ENCODE results near the gene PRUNE2. TPM values are rescaled to one million over a fixed set of nuclear protein-coding genes. Genes with fewer than 3 reads are reported as not detected.

Gene PRUNE2
- polyA plus RNA-seq, 6 donors from 2014 or later: 0.12 to 0.65 (median 0.23) TPM; not detected in 1

DNA sequence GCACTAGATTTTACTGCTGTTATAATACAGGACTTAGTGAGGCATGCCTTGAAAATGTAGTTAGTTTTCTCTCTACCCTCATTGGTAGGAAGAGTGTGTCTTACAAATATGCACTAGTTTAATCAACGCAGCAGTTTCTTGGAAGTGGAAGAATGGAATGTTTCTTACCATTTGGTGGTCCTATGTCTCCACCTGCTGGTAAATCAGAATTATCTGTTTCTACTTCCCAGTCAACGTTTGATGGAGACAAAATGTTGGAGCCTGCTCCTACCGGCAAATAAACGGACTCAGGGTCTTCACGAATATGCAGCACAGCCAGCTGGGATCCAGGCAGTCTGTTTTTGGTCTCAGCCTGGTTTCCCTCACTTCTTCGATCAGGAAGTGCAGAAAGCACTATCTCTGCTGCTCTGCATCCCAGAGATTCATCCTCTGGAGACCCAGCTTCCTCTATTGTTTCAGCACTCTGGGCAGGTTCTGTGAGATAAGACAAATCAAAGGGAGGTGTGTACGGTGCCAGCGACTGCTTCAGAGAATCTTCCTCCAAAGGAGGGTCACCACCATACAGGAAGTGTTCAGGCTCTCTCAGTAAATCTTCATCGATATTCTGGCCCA is 201.2 kb downstream of the PRUNE2 start:
- no peaks in the 10 kb centered on the region for H3K9me3 Mint-ChIP-seq
- H3K27me3 Mint-ChIP-seq: peaks cover 25 to 40% (median 38%) of the 10 kb centered on the region in 3 donors
- peak in 1 of 2 donors; percentile 27 for ATAC-seq (ENCODE audit: low read depth in 2 of 2)
- no peak overlapping the region for H3K4me3 Mint-ChIP-seq
- H3K27ac Mint-ChIP-seq: peak overlapping the region in 1 of 6 donors; percentile 28
- peak; percentile 45 for DNase-seq
- H3K36me3 Mint-ChIP-seq: no peaks in the 10 kb centered on the region
- peaks cover 0 to 8% (median 4%) of the 10 kb centered on the region in 3 donors for H3K4me1 Mint-ChIP-seq

DNA sequence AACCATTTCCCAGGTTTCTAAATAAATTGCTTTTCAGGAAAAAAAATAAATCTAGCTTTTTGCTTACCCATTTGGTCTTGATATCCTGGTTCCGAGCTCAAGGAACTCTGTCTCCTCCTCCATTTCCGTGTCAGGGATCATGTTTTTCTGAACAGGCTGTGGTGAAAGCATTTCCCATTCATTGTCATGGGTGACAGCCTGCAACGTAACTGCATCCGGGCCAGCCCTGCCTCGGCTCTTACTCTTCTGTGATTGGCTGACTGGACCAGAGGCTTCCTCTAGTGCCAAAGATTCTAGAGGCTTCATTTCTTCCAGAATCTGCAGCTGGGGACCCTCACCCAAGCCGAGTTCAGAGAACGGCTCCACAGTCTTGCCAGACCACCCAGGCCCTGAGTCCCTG is 202.6 kb downstream of the PRUNE2 start:
- H3K27me3 Mint-ChIP-seq: peaks cover 18 to 31% (median 30%) of the 10 kb centered on the region in 3 donors
- DNase-seq (no peak), ATAC-seq (ENCODE audit: low read depth in 2 of 2) (no peak)
- no peaks in the 10 kb centered on the region for H3K9me3 Mint-ChIP-seq
- H3K36me3 Mint-ChIP-seq: no peaks in the 10 kb centered on the region
- peak overlapping the region in 1 of 8 donors; percentile 63 for H3K4me3 Mint-ChIP-seq
- peak overlapping the region in 1 of 6 donors; percentile 65 for H3K27ac Mint-ChIP-seq
- peaks cover 0 to 8% (median 4%) of the 10 kb centered on the region in 3 donors for H3K4me1 Mint-ChIP-seq

DNA sequence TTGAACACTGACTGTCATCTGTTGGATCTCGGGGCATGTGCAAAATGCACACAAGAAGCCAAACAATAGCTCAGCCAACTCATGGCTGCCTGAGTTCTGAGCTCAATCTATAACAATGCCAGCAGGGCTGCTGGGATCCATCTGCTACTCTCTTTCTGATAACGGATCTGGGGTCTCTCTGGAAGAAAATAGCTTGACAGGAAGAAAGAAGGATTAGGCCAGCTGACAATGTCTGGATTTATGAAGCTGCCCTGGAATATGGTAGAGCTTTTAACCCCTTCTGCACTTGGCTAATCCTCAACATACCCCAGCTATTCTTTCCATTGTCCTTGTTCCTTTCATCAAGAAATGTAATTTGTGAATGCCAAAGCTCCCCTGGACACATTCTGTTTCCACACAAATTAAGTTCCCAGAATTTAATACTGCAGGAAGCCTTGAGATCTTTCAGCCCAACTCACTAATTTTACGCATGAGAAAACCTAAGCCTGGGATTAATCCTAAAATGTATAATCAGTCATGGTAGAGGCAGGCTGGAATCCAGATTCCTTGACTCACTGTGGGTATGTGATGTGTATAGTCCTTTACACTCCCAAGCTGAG is 204.4 kb downstream of the PRUNE2 start:
- DNase-seq: no peak
- Mint-ChIP-seq H3K4me1 (peaks cover 0 to 8% (median 4%) of the 10 kb centered on the region in 3 donors), H3K36me3 (no peaks in the 10 kb centered on the region), H3K27me3 (peaks cover 21 to 35% (median 29%) of the 10 kb centered on the region in 3 donors), H3K4me3 (no peak overlapping the region), H3K27ac (no peak overlapping the region), H3K9me3 (no peaks in the 10 kb centered on the region)
- ATAC-seq (ENCODE audit: low read depth in 2 of 2): no peak

DNA sequence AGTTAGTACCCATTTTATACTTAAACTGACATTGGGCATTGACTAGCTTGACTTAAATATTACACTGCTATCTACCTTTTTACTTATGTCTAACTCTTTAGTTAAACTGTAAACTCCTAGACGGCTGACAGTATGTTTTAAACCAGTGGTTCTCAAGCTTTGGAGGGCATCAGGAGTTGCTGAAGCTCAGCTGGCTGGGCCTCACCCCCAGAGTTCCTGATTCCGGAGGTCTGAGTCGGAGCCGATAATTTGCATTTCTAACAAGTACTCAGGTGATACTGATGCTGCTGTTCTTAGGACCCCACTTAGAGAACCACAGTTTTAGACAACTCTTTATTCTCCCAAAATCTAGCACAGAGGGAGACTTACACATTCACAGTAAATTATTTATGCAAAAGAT is 205.0 kb downstream of the PRUNE2 start:
- Mint-ChIP-seq H3K4me1 (peaks cover 0 to 8% (median 4%) of the 10 kb centered on the region in 3 donors), H3K36me3 (no peaks in the 10 kb centered on the region), H3K4me3 (no peak overlapping the region), H3K27ac (peak overlapping the region in 1 of 6 donors; percentile 23), H3K27me3 (peaks cover 15 to 35% (median 35%) of the 10 kb centered on the region in 3 donors), H3K9me3 (no peaks in the 10 kb centered on the region)
- DNase-seq (no peak), ATAC-seq (ENCODE audit: low read depth in 2 of 2) (no peak)

DNA sequence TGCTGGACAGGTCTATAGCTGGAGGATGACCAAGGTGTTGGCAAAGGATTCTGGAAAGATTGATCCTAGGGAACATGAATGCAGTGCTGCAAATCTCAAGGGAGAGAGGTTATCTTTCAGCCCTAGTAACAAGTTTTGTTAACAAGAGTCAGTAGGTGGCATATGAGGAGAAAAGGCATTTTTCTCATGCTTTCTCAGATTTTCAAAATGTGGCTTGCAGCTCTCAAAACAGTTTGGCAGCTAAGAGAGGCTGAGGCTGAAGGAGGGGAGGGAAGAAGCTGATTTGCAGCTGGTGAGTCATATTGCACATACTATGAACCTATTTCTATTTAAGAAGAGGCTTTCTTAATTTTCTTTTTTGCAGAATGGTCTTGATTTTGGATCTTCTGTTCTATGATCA is 205.9 kb downstream of the PRUNE2 start:
- Mint-ChIP-seq H3K27ac (no peak overlapping the region), H3K4me3 (no peak overlapping the region), H3K36me3 (no peaks in the 10 kb centered on the region), H3K4me1 (peaks cover 0 to 5% (median 4%) of the 10 kb centered on the region in 3 donors), H3K9me3 (peaks cover 0 to 1% (median 0%) of the 10 kb centered on the region in 7 donors), H3K27me3 (peaks cover 20 to 42% (median 38%) of the 10 kb centered on the region in 3 donors)
- no peak for DNase-seq
- ATAC-seq (ENCODE audit: low read depth in 2 of 2): no peak

DNA sequence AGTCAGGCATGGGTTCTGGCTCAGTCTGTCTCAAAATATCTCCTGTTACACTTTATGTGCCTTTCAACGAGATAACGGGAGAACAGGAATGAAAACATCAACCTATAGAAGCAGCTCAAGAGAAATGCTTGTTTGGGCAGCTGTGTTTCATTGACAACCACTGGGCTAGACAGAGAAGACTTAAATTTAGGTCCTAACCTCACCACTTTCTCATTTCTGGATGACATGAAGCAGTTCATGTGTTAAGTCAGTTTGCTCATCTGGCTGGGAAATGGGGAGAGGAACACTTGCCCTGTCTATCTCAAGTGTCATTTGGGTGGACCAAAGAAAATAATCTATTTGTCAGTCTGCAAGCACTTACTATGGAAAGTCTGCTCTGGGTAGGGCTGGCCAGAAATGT is 208.4 kb downstream of the PRUNE2 start:
- no peak overlapping the region for H3K4me3 Mint-ChIP-seq

DNA sequence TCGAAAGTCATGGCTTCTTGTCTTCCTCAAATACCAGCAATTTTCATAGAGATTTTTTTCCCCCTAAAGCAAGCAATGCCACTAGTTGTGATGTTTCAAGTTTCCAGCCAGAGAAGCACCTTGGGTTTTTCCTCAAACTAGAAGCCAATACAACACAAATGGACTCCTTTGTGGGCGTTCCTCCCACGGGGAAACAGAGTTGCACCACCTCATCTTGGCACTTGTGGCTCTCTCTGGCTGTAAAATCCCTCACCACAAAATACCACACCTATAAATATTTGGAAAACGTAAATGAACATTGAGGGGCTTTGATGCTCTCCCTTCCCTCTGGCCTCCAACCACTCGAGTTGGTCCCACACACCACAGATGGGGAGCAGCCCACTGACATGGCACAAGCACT is 208.8 kb downstream of the PRUNE2 start:
- H3K27me3 Mint-ChIP-seq: peaks cover 19 to 40% (median 22%) of the 10 kb centered on the region in 3 donors
- DNase-seq (no peak), ATAC-seq (ENCODE audit: low read depth in 2 of 2) (no peak)
- H3K36me3 Mint-ChIP-seq: no peaks in the 10 kb centered on the region
- H3K4me1 Mint-ChIP-seq: peaks cover 1 to 3% (median 2%) of the 10 kb centered on the region in 3 donors
- H3K4me3 Mint-ChIP-seq: no peak overlapping the region
- H3K27ac Mint-ChIP-seq: no peak overlapping the region
- peaks cover 0 to 1% (median 0%) of the 10 kb centered on the region in 7 donors for H3K9me3 Mint-ChIP-seq

More for the DNA sequence above, 208.4 kb downstream of the PRUNE2 start:
- no peak for ATAC-seq (ENCODE audit: low read depth in 2 of 2)
- no peak overlapping the region for H3K27ac Mint-ChIP-seq
- DNase-seq: no peak
- H3K36me3 Mint-ChIP-seq: no peaks in the 10 kb centered on the region
- no peaks in the 10 kb centered on the region for H3K4me1 Mint-ChIP-seq
- peaks cover 15 to 35% (median 22%) of the 10 kb centered on the region in 3 donors for H3K27me3 Mint-ChIP-seq
- peaks cover 0 to 1% (median 0%) of the 10 kb centered on the region in 7 donors for H3K9me3 Mint-ChIP-seq

DNA sequence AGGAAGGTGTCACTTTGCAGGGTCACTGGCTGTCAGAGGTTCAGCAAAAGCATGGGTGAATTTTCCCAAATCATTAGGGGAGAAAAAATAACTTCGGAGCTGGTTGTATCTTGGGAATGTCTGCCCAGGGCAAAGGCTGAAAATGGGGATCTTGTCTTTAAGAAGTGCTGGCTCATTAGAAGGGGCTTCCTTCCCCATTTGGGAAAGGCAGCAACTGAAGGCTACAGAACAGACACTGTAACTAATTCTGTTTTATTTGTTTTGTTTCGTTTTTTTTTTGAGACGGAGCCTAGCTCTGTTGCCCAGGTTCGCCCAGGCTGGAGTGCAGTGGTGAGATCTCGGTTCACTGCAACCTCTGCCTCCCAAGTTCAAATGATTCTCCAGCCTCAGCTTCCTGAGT is 212.0 kb downstream of the PRUNE2 start:
- Mint-ChIP-seq H3K4me3 (no peak overlapping the region), H3K27ac (no peak overlapping the region), H3K36me3 (no peaks in the 10 kb centered on the region), H3K27me3 (peaks cover 29 to 53% (median 29%) of the 10 kb centered on the region in 3 donors), H3K9me3 (peaks cover 0 to 1% (median 0%) of the 10 kb centered on the region in 7 donors), H3K4me1 (peaks cover 7 to 9% (median 9%) of the 10 kb centered on the region in 3 donors)
- DNase-seq: no peak
- no peak for ATAC-seq (ENCODE audit: low read depth in 2 of 2)

DNA sequence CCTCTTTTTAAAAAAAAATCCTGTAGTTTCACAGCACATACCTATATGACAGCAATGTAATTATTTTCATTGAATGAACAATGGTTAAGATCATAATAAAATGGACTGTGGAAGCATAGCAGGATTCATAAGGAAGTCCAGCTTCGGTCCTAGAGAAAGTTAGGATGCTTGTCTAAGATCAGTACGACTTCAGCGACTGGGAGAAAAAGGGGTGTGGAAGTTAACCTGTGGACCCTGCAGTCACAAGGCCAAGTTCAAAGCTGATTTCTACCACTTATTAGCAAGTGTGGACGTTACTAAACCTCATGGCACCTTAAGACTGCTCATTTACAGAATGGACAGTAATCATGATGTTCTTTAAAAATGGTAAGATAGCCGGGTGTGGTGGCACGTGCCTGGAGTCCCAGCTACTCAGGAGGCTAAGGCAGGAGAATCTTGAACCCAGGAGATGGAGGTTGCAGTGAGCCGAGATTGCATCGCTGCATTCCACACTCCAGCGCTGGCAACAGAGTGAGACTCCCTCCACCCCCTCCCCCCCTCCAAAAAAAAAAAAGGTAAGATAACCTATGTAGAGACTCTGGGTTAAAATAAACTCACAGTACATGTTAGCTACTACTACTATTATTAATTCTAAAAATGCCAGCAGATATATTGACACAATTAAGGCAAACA is 213.3 kb downstream of the PRUNE2 start:
- H3K9me3 Mint-ChIP-seq: peaks cover 0 to 1% (median 0%) of the 10 kb centered on the region in 7 donors
- peak overlapping the region in 4 of 8 donors; percentile 60 to 86 (median 74) for H3K4me3 Mint-ChIP-seq
- DNase-seq (no peak), ATAC-seq (ENCODE audit: low read depth in 2 of 2) (no peak)
- H3K36me3 Mint-ChIP-seq: no peaks in the 10 kb centered on the region
- peaks cover 19 to 47% (median 33%) of the 10 kb centered on the region in 3 donors for H3K27me3 Mint-ChIP-seq
- no peak overlapping the region for H3K27ac Mint-ChIP-seq
- peaks cover 7 to 9% (median 9%) of the 10 kb centered on the region in 3 donors for H3K4me1 Mint-ChIP-seq

DNA sequence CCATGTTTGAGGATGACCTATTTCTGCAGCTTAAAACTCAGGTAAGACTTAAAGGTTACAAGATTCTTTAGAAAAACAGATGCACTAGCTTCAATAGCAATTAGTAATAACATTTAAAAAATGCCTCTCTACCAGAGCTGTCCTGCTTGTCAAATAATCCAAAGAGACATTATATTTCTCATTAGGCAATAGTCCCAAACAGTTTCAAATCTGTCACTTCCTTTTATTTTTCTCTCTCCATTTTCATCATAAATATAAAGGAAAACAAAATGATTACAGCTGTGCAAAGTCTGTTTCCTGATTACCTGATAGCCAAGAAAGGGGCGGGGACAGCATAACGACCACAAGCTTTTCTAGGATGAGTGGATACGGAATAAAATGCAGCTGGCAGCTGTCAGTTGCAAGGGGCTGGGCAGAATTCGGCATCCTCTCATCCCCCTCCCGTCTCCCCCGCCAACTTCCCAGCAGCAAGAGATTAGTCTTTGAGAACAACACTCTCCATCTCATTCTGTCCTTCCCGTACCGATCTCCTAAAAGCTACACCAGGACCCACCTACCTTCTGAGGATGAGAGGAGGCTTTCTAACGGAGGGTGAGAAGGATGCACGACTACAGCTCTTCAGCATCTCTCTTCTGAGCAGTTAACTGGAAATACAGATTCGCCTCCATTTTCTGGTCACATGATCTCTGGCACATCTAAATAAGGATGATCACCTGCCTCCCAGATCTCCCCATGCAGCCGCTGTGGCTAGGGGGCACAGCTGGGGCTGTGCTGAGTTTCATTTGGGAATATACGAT is 214.2 kb downstream of the PRUNE2 start:
- peak overlapping the region; percentile 15 to 86 (median 74) for H3K4me3 Mint-ChIP-seq
- ATAC-seq (ENCODE audit: low read depth in 2 of 2): peak in 1 of 2 donors; percentile 21
- DNase-seq: no peak
- H3K27ac Mint-ChIP-seq: no peak overlapping the region
- H3K9me3 Mint-ChIP-seq: peaks cover 0 to 1% (median 0%) of the 10 kb centered on the region in 7 donors
- peaks cover 7 to 9% (median 9%) of the 10 kb centered on the region in 3 donors for H3K4me1 Mint-ChIP-seq
- H3K36me3 Mint-ChIP-seq: no peaks in the 10 kb centered on the region
- H3K27me3 Mint-ChIP-seq: peaks cover 18 to 40% (median 35%) of the 10 kb centered on the region in 3 donors

DNA sequence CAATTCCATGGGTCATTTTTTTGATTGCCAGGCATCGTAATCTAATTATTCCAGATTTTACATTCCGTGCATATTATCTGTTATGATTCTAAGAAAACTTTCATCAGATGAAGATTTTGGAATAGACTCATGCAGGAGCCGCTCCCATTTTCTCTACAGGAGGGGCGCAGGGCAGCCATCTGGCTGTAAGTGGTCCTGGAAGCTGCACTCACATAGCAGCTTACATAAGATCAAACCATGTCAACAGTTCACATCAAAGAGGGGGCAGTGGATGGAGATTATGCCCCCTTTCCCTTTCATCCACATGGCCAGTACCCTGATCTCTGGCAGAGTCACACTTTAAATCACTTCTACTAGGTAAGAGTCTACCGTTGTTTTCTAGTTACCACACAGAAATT is 214.9 kb downstream of the PRUNE2 start:
- Mint-ChIP-seq H3K36me3 (no peaks in the 10 kb centered on the region), H3K27me3 (peaks cover 18 to 35% (median 32%) of the 10 kb centered on the region in 3 donors), H3K4me1 (peaks cover 7 to 9% (median 9%) of the 10 kb centered on the region in 3 donors), H3K4me3 (no peak overlapping the region), H3K9me3 (peaks cover 0 to 1% (median 0%) of the 10 kb centered on the region in 7 donors), H3K27ac (no peak overlapping the region)
- no peak for ATAC-seq (ENCODE audit: low read depth in 2 of 2)
- no peak for DNase-seq

DNA sequence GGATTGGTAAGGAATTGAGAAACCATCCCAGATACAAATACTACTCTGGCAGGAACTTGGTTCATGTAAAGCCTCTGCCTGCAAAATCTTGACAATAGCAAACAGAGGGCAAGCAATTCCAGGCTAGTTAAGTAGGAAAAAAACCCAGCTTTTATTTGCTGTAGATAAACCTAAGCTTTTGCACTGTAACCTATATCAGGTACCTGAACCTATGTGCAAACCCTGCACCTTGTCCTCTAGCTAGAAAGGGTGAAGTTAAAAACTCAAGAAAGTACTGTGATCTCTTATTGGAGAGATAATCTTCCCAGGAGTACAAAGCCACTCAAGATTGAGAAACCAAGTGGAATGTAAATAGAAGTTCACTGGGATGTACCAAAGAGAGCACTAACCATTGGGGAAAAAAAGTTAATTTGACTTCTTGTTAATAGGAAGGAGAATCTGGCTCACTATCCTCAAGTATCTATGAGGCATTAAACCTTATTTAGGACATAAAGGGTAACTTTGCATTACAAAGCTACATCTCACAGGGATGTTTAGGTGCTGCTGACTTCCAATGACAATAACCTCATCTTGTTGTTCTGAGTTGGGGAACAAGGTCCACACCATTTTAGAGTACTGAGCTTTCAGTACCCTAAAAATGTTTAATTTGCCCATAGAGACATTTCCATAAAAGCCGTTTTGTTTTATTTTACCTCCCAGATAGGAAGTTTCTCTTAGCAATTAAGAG is 215.5 kb downstream of the PRUNE2 start:
- H3K4me3 Mint-ChIP-seq: no peak overlapping the region
- H3K4me1 Mint-ChIP-seq: peaks cover 7 to 9% (median 9%) of the 10 kb centered on the region in 3 donors
- H3K36me3 Mint-ChIP-seq: no peaks in the 10 kb centered on the region
- H3K9me3 Mint-ChIP-seq: peaks cover 0 to 1% (median 0%) of the 10 kb centered on the region in 7 donors
- H3K27me3 Mint-ChIP-seq: peaks cover 15 to 31% (median 28%) of the 10 kb centered on the region in 3 donors
- ATAC-seq (ENCODE audit: low read depth in 2 of 2) (no peak), DNase-seq (no peak)
- H3K27ac Mint-ChIP-seq: no peak overlapping the region

All from naive B cell (primary cell).